GM19099 (cell line): Measurements from ENCODE around the gene DCST2.

ENCODE experiments used
- POLR2A ChIP-seq: IDR thresholded peaks from 3 replicates; pipeline ENCODE4 v1.6.1; 2011; ENCODE audit warnings: low read depth; ENCODE audit not compliant: insufficient read length; ENCODE audit errors: extremely low read depth

Gene DCST2

DNA sequence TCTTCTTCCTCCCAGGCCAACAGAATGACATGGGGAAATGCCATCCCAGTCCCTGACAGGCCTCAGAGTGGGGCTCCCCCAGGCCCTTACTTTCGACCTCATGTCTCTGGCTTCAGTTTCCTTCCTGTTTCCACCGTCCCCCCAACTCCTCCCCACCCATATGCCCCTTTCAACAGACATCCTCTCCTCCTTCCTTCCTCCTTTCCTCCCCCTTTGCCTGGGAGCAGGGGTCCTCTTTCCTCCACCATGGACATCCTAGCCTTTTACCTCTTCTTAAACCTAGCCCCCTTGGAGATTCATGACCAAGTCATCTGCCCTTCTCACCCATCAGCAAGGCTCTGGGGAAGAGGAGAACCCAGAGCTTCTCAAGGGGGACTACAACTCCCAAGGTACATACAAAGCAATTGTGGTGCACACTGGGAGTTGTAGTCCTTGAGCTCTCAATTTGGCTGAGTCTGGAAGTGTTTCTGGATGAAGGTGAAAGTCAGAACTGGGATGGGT, 26.9 kb downstream of the DCST2 start:
- no peak for TF ChIP-seq POLR2A

DNA sequence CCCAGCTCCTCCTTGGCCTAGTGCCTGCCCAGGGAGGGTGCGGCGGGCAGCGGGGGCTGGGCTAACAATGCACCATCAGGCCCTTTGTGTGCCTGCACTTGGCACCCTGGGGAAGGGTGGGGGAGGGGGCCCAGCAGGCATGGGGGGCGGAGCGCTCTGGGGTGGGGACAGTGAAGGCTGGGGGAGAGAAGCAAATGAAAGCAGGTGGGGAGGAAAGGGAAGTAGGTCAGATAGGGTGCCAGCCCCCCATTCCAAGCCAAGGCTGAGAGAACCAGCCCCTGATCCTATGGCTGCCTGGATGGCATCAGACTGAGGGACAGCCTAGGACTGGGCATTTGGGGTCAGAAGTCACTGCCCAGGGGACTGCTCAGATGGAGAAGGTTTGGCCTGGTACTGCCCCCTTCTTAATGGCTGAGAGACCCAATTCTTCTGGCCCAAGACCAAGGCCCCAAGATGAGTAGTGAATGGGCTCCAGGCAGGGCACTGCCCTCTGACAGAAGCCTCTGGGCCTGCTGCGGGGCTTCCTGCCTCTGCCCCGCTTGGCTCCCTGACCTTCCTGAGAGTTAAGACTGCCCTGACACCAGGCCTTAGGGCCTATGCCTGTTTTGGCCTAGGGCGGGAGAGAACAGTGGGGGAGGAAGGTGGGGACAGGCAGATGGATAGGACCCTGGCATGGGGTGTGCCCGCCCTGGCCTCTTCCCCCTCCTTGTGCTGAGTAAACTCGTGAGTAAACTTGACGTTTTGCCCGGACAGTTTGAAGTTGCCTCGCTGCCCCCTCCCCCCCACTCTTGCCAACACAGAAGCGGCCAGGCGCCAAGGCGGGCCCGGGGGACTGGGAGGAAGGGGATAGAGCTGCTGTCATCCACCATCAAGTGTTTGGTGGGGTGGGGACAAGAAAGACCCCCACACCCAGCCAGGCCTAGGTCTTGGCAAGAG, 28.2 kb downstream of the DCST2 start:
- TF ChIP-seq POLR2A, result no peak

DNA sequence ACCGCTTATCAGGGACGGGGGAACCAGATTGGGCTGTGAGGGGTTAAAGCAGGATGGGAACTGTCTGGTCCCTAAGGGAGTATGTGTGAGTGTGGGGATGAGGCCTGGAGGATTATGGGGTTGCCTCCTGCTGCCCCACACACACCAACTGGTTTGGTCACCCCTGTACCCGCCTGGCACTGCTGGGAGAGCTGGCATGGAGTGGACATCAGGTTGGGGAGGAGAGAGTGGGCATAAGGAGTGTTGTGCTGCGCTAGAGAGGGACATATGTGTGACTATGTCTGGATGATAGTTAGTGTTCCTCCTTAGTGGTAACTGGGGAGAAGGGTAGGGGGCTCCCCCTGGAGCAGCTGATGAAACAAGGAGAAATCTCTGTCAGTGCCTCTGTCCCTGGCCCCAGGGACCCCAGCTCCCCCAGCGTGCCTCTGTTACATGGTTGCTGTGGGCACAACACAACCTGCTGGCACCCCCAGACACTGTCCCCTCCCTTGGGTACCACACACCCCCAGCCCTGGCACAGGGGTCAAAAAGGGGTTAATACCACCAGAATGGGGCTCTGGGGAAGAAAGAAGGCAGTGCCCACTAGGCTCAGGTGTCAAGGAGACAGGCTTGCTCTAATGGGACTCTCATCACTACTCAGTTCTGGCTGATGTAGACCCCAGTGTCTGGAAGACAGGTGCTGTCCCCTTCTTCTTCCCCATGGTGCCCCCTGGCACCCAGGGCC, 29.1 kb downstream of the DCST2 start:
- TF ChIP-seq POLR2A, result no peak

DNA sequence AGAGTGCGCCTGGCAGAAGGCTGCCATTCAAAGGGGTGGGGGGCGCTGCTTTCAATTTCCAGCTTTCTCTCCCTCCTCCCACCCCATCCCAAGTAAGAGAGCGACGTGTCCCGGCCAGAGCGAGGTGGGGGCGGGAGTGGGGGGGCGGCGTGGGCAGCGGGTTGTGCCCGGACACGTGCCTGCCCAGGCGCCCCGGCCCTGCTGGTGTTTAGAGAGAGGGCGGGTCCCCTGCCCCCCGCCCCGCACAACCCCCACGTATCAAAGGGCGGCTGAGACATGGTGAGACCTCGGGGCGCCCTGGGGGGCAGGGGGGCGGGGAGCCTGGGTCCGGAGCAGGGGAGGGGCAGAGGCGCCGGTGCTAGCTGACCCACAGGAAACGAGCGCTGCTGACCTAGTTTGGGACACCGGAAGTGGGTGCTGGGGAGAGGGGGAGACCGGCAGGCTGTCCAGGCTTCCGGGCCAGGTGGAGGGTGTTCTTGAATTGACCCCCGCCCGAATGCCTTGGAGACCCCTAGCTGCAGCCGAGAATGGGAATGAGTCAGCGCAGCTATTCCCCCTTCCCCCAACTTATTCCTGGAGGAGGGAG, 29.7 kb downstream of the DCST2 start:
- no peak for TF ChIP-seq POLR2A

DNA sequence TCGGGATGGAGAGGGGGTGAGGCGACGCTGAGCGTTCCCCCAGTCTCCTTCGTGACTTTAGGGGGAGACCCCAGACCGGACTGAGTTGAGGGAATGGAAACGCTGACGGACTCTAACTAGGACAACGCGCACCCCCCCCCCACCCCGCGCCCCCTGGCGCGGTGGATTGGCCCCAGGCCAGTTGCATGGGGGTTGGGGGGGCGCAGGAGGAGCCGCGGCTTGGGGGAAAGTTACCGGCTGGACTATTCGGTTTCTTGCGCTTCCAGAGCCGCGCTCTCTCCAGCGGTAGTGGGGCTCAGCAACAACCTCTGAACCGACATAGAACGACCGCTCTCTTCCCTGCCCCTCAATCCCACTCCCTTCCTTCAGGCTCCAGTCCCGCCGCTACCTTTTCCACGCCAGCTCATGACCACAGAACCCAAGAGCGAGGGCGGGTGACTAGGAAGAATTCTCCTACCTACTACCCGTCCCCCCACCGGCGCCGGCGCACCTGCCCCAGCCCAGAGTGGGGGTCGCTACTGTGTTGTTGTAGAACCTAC, 30.3 kb downstream of the DCST2 start:
- TF ChIP-seq POLR2A, result no peak

DNA sequence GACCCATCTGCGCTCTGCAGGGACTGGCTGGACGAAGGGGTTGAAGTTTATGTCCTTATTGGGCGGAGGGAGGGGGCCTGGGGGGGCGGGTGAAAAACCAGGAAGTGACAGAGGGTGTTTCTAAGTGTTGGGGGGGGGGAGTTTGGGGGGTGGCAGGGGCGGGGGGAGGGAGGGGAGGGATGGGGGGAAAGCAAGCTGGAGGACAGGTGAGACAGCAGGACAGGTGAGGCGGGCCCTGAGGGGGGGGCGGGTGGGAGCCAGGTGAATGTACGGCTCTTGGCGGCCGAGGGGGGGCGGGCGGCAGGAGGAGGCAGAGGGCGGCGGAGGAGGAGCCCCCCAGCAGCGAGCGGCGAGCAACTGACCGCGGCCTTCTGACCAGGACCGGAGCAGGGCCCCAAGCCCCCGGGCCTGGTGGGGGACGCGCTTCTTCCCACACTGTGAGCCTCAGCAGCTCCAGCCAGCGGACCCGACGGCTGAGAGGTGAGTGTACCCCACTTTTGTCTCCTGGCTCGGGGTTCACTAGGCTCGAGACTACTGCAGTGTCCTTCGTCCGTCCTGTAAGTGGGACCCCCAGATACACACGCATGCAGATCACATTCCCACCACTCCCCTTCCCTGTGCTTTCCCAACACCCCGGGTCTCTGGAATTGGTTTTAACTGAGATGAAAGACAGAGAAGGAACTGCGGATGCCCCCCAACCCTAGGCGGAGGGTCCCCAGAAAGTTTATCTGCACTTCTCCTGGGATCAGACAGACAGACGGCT, 30.9 kb downstream of the DCST2 start, which contains the start of gene ZBTB7B:
Gene ZBTB7B, plus strand, starts transcription at position 339 of the 763 bp plus-strand sequence. CDS start 11,859 bp downstream, outside the sequence.
- TF ChIP-seq POLR2A, result no peak

DNA sequence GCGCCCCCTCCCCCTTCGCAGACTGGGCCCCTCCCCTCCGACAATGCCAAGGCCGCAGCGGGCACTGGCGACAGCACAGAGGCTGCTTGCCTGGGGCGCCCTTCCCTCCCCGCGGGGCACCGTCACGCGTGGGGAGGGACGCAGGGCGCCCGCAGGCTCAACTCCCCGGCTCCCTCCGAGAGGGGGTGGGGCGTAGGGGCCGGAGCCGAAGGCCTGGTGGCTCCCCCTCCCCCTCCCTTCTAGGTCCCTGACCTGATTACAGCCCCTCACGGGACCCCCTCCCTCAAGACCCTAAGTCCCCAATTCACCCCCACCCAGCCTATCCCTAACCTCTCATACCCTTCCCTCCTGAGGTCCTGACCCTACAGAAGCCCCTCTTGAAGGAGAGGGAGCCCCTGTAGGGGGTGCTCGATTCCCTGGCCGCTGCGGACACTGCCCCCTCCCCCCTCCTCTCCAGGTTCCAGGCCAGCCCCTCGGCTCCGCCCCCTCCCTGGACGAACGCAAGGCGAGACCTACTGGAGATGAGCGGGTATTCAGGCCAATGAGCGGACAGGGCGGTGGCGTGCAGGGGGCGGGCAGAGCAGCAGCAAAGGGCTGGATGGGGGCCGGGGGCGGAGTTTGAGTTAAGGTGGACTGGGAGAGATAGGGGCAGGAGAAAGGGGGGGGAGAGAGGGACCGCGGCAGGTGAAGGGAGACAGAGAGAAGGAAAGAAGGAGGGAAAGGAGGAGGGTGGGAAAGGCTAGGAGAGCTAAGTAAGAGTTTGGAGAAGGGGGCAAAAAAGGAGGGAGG, 31.7 kb downstream of the DCST2 start:
- peak; percentile 15 for TF ChIP-seq POLR2A

DNA sequence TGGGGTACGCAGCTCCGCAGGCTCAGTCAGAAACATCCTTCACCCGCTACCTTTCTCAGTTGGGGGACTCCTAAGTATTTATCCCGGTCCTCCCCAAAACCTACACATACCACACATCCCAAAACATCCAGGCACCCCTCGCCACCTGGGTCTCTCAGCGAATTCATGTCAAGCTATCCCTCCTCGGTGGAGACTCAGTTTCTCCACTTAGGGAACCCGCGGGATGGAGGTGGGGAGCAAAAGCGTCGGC, 32.2 kb downstream of the DCST2 start:
- no peak for TF ChIP-seq POLR2A

DNA sequence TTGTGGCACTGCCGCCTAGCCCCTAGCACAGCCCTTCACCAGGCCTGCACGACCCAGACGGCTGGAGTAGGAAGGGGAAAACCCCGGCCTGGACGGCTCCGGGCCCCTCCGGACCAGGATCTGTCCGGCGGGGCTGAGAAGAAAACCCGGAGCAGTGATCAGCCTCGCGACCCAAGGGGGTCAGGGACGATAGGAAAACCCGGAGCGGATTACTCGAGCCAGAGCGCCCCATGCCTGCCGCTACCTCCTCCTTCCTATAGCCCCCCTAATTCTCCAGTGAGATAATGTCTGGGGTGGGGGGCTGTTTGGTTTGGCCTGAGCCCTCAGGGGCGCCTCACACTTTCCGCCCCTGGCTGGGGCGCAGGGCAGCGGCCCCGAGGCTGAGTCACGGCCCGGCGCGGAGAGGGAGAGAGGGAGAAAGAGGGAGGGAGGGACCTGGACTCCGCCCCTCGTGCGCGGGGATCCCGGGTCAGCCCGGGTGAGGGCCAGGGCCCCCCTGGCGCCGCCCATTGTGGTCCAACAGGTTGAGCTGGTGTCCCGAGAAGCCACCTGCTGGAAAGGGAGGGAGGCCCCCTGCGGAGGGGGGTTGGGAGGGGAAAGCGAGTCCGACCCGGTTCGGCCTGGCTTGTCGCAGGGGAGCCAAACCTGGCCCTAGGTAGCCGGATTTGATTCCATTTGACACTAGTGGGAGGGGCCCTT, 32.7 kb downstream of the DCST2 start:
- peak; percentile 58 for TF ChIP-seq POLR2A

DNA sequence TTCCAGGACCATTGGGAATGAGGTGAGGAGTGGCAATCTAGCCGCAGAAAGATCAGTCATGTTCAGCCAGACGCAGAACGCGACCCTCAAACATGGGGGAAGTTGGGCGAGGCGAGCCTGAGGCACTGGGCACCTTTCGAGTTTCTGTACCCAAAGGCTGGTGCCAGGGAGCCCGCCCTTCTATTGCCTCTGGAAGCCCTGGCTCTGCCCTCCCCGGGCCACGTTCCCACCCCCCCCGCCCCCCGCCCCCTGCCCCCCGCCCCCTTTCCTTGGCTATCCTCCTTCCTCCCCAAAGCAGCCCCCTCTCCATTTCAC, 33.2 kb downstream of the DCST2 start:
- TF ChIP-seq POLR2A, result no peak

DNA sequence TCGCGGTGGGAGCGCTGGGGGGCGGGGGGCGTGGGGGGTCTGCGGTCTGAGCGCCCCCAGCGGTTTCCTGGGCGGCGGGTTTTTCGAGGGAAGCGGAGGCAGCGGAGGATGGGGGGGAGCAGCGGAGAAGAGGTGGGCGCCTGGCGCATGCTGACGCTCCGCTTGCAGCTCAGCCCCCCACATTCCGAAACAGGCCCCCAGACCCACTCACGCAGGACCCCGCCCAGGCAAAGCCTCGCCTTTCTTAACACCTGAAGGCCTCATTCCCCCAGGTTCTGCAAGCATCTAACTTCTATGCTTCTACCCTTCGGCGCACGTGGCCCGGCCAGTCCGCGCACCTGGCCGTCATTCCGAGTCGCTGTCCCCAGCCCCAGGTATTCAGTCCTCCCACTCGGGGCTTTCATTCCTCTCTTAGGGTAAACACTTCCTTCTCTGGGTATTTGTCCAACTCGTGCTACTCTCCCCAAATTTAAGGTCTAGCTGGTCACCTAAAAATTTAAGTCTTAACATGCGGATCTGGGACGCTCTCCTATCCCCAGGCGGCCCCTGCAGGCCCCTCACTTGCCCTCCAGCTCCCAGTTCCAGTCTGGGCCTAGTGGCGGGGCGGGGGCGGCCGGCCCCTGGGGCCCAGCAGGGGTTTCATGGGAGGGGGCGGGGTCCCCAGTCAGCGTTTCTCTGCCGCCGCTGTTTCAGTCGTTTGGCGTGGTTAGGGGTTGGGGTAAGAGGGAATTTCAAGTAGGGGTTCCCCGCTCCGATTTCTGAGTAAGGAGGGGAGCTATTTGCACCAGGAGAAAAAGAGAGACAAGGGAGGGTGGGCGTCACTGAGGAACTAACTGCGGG, 33.8 kb downstream of the DCST2 start:
- no peak for TF ChIP-seq POLR2A

DNA sequence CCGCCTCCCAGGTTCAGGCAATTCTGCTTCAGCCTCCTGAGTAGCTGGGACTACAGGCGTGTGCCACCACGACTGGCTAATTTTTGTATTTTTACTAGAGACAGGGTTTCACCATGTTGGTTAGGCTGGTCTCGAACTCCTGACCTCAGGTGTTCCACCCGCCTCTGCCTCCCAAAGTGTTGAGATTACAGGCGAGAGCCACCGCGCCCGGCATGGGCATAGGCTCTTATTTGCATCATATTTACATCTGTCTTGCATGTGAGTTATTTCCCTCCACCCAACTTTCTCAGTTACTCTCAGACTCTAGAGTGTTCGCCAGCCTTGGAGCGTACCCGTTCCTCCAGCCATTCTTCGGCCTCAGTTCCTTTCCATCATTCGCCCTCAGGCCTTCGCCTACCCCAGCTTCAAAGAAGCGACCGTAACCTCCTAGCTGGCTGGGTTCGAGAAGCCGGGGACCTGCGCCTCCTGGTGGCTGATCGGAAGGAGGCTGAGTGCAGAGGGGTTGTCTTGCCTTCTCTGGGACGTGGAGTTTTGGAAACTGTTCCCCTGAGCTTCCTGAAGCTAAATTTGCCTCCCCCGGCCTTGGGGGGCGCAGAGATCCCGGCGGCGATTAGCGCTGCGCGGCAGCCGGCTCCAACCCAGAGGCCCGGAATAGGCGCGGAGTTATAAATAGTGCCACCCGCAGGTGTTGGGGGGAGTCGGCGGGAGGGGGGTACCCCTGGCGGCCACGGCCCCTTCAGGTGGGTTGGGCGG, 34.6 kb downstream of the DCST2 start:
- TF ChIP-seq POLR2A, result peak; percentile 63

DNA sequence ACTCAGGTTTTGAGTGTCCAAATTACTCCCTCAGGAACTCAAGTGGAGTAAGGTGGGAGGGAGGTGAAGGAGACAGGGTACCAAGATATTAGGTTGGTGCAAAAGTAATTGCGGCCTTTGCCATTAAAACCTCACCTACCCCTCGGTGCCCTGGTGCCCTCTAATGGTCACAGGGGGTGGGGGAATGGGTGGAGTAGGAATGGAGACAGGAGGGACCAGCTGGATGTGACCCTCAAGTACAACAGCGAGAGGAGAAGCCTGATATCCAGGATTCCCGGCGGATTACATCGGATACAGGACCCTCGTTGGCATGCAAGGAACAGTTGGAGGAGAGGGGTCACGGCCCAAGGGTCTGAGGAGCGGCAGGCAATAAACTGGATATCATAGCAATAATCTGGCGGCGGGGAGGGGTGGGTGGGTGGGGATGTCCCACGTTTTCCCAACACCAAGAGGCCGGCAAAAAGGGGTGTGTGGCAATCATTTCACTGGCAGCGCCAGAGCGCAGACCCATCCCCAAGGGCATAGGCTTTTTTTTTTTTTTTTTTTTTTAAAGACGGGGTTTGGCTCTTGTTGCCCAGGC, 35.3 kb downstream of the DCST2 start:
- TF ChIP-seq POLR2A, result no peak
